GM12872 (cell line): ENCODE data around the gene FAM131B.

Experiments used
- CTCF ChIP-seq: IDR thresholded peaks from 3 replicates; pipeline ENCODE4 v1.5.1; 2011; ENCODE audit warnings: low read depth, mild to moderate bottlenecking, low read length, moderate library complexity; ENCODE audit not compliant: insufficient read depth

Gene FAM131B

GRCh38 chr7:143392875-143393266 lies 30.4 kb upstream of the FAM131B start:
- TF ChIP-seq CTCF = no peak

GRCh38 chr7:143391462-143392404 lies 29.2 kb upstream of the FAM131B start:
- TF ChIP-seq CTCF = no peak

- TF ChIP-seq CTCF = no peak
These were observed 28.3 kb upstream of the FAM131B start for GRCh38 chr7:143390773-143391317.

GRCh38 chr7:143390104-143390772 lies 27.7 kb upstream of the FAM131B start:
- TF ChIP-seq CTCF = no peak

GRCh38 chr7:143389316-143390103 lies 27.0 kb upstream of the FAM131B start:
- TF ChIP-seq CTCF = no peak

GRCh38 chr7:143388491-143389101 lies 26.1 kb upstream of the FAM131B start:
- TF ChIP-seq CTCF = no peak

DNA sequence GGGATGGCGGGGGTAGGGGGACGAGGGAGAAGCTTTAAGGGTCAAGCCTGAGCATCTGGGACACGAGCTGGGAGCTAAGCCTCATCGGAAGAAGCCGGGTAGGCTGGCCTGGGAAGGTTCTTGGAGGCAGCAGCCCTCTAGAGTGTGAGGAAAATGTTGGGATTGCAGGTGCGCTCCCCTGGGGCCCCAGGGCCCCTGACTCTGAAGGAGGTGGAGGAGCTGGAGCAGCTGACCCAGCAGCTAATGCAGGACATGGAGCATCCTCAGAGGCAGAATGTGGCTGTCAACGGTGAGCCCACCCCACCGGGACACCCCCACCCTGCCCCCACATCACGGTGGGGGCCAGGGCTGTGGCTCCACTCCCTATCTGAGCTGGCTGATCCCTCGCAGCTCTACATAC lies 25.5 kb upstream of the FAM131B start:
- no peak for TF ChIP-seq CTCF
